GM12801 (cell line): ENCODE data around the gene SNX7.

ENCODE experiments used
- TF ChIP-seq, protein P1 (sequence below): IDR thresholded peaks from one replicate; pipeline ENCODE4 v1.5.1; 2011; ENCODE audit warnings: control low read depth; ENCODE audit not compliant: insufficient read length; ENCODE audit errors: extremely low read depth

Gene SNX7

GRCh38 chr1:98660940-98661543 is 479 bp upstream of the SNX7 start:
- TF ChIP-seq, protein P1, sequence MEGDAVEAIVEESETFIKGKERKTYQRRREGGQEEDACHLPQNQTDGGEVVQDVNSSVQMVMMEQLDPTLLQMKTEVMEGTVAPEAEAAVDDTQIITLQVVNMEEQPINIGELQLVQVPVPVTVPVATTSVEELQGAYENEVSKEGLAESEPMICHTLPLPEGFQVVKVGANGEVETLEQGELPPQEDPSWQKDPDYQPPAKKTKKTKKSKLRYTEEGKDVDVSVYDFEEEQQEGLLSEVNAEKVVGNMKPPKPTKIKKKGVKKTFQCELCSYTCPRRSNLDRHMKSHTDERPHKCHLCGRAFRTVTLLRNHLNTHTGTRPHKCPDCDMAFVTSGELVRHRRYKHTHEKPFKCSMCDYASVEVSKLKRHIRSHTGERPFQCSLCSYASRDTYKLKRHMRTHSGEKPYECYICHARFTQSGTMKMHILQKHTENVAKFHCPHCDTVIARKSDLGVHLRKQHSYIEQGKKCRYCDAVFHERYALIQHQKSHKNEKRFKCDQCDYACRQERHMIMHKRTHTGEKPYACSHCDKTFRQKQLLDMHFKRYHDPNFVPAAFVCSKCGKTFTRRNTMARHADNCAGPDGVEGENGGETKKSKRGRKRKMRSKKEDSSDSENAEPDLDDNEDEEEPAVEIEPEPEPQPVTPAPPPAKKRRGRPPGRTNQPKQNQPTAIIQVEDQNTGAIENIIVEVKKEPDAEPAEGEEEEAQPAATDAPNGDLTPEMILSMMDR: no peak

DNA sequence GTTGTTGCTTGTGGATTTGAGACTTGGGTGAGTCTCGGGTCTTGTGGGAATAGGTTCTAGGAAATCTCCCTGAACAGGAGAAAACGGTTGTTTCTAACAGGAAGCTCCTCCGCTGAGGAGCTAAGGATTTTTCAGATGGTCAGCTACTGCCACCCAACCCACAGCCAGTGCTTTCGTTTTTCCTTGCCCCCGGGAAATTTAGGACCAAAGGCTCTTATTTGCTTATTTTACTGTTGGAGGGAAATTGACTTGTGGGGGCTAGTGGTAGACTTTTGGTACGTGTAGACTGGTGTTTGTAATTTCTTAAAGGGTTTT is 792 bp downstream of the SNX7 start:
- TF ChIP-seq, protein P1: no peak

GRCh38 chr1:98668733-98669132 is 7.2 kb downstream of the SNX7 start:
- TF ChIP-seq, protein P1: no peak

- TF ChIP-seq, protein P1: no peak
These were observed 8.1 kb downstream of the SNX7 start for GRCh38 chr1:98669355-98670296.

- TF ChIP-seq, protein P1: no peak
These were observed 10.7 kb downstream of the SNX7 start for GRCh38 chr1:98672189-98672588.

DNA sequence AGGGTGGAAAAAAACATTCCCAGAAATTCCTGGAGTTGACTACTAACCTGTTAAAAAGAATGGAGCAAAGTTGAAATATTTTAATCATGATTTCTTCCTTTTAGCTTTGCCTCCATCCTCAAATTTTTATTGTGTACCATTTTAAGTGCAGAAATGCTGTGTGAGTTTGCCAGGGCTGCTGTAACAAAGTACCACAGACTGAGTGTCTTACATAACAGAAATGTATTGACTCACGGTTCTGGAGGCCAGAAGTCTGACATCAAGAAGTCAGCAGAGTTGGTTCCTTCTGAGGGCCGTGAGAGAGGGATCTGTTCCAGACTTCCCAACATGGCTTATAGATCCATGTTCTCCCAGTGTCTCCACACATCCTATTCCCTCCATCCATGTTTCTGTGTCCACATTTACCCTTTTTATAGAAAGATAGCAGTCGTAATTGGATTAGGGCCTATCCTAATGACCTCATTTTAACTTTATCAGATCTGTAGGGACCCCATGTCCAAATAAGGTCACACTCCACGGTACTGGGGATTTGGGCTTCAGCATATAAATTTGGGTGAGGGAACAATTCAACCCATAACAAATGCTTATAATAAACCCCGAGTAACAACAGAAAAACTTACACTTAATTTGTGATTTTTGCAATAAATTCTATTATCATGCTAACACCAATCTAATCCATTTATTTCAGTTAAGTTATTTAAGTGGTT is 12.7 kb downstream of the SNX7 start:
- TF ChIP-seq, protein P1: no peak

- TF ChIP-seq, protein P1: no peak
These were observed 13.8 kb downstream of the SNX7 start for GRCh38 chr1:98675282-98675681.
